Globus pallidus (tissue), 1 donor: ENCODE measurements around the gene FAM110C.
"Not testable (repeated sequence)": the region's sequence is repeated elsewhere in the genome, so short reads cannot be mapped to it uniquely, and the experiment has no call there.

ENCODE experiments used
- DNase-seq: peaks from one replicate; pipeline ENCODE4 v3.0.0-alpha.2; 2015; ENCODE audit warnings: low spot score

FAM110C gene

DNA sequence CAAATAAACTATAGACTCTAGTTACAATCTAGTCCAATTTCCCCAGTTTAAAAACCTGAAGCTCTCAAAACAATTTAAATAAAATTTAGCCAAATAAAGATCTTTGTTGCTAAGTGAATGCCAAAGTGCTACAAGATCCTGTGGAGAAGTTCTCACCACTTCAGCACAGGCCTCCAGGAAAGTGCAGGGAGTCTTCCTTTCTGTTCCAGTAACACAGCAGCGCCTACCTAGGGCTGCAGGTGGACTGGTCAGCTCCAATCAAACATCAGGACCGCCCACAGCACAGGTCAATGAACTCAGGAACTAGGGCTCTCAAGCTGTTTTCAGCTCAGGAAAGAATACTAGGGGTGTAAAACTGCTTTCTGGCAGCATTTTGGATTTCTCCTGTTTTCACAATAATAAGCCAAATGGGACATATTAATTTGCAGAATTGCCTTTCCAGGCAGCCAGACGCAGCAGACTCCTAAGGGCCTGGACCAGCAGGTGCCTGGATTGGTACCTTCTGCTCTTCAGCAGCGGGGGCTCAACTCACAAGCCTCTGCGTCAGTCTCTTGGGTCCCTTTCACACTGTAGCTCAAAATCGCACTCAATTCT is 1.5 kb downstream of the FAM110C start:
- DNase-seq, result no peak

DNA sequence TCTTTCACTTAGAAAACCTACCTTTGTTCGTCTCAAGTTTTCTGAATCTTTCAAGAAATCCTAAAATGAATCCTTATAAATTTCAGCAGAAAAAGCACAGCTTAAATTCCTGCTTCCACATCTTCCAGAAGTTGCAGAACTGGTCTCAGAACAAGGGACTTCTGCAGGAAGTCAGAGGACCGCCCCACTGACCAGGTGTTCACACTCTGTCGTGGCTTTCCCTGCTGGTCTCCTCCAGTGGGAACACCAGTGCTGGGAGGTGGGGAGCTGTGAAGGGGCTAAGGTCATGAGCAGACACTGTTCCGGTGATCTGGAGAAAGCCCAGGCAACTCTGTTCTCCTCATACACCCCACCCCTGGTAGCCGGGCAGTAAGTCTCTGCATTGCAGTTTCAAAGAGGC is 3.5 kb downstream of the FAM110C start:
- DNase-seq, result no peak

DNA sequence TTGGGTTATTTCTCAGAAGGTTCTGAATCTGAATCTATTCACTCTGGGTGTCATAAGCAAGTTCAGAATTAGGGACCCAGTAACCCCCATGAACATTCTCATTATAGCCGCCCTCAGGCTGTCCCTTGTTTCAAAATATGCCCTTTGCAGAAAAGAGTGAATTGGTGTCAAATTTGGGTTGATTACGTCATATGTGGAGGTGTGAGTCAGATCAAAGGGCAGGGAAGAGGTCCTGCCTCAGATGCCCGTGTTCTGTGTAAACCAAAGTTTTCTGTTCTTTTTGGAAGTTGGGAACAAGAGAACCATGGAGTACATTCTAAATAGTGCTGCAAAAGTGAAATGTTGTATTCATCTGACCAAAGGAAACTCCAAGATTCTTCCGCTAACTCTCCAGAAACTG is 5.8 kb downstream of the FAM110C start:
- DNase-seq, result no peak

DNA sequence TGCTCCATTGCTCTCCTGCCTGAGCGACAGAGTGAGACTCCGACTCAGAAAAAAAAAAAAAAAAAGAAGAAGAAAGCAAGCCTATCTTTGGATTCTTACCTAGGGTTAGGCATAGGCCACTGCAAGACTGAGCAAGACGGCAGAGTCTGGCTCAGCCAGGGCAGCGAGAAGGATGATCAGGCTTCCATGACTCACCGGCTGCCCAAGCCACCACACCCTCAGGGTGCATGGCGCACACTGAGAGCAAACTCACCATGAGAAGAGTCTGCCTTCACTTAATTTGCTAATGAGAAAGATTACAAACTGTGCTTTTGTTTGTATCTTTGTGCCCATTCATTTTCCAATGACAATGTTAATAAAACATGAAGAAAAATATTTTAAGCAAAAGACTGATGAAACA is 8.2 kb downstream of the FAM110C start:
- no peak for DNase-seq

DNA sequence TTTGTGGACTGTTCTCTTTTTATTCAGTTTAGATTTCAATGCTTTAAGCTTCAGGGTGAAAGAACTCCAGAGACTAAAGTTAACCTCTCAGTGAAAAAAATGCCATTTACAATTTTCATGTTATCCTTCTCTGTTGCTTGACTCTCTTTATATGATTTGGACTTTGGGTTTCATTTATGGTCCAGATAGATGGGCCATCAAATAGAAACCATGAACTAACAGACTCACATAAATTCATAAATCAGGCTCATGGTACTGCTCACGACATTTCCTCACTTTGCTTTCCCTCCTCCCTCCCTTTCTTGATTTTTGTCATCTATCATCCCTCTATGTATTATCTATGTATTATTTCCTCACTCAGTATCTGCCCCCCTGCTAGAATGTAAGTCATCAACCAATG is 10.0 kb downstream of the FAM110C start:
- no peak for DNase-seq

DNA sequence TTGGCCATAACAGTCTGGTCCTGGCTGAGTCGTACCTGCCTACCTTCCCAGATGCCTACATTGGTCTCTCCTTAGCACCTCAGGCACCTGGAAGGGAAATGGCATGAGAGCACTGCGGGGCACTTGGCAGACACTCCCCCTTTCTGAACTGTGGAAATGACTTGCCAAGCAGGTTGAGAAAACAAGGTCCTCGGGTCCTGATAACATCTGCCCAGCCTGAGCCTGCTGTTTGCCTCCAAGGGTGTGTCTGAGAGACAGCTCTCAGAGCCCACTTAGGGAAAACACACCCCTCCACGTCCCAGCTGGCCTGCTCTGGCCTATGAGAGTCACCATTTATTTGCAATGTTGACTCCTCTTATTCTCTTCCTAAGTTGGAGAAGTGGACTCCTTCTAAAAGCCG is 10.5 kb downstream of the FAM110C start:
- DNase-seq, result no peak

DNA sequence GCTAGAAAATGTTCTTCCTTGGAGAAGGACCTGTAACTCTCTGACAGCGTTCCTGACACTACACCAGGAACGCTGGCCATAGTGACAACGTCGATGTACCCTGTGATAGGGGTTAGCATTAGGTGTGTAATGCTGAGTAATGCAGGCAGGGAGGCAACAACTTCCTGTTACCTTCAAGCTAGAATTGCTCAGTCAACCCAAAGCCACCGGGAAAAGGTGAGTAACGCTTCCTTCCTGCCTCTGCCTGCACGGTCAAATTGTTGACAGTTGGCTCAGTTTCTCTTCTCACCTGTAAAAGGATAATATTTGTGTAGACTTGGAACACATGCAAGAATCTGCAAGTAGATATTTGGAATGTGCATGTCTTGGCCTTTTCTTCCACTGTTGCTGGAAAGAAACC is 12.7 kb downstream of the FAM110C start:
- no peak for DNase-seq

DNA sequence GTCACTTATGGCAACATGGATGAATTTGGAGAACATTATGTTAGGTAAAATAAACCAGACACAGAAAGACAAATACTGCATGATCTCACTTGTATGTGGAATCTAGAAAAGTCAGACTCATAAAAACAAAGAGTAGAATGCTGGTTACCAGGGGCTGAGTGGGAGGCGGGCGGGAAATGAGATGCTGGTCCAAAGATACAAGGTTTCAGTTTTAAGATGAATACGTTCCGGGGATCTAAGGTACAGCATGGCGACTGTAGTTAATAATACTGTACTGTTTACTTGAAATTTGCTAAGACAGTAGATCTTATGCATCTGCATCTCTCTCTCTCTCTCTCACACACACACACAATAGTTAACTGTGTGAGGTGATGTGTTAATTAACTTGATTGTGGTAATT is 14.2 kb downstream of the FAM110C start:
- DNase-seq, result no peak

DNA sequence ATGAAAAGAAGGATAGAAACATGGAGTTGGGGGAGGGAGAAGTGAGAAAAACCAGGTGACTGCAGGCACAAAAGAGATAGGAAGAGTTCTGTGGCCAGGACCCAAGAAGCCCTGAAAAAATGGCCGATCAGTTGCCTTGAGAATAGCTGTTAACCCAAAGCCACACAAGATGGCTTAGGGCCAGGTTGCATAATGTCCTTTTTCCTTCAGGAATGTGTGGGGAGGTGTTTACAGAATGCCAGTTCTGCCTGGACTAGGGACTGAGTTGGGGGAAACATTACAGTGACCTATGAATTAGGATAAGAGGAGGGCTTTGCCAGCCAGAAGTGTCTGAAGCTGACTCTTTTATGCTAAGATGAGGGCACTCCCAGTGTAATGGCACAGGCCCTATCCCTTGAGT is 17.1 kb downstream of the FAM110C start:
- no peak for DNase-seq

DNA sequence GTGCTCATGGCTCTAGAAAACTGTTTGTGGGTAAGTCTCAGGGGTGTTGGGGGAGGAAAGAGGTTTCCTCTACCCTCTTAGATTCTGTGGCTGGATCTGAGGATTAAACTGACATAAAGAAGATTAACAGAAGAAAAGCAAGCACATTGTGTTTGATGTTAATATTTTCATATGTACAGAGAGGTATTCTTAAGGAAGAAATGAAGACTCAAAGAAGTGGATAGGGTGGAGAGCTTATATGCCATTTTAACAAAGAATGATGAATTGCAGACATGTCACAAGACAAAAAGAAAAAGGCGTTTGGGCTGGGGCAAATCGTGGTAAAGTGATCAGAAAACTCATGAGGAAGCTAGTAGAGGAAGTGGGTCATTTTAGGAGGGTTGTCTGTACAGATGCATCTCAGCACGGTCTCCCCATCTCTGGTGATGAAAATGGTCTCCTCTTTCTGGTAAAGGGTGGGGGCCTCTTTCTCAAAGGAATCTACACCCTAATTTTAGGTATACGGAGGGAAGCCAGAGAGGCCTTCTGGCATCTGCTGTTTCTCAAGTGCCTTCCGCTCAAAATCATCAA is 17.8 kb downstream of the FAM110C start:
- no peak for DNase-seq

DNA sequence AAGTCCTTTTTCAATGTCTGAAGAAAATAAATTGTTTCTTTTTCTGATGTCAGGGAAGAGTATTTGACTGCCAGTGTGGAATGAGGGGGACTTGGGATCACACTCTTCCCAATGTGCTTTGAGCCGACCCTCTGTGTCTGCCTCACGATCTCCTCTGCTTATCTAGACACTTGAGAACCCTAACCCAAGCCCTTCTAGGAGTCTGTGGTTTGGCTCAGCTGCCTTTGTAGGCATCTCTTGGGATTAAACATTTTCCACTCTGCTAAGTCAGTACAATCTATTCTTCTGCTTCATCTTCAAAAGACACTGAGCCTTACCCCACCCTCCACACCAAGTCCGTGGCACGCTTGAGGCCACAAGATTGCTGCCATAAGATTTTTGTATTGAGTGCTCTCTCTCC is 19.4 kb downstream of the FAM110C start:
- DNase-seq, result no peak

DNA sequence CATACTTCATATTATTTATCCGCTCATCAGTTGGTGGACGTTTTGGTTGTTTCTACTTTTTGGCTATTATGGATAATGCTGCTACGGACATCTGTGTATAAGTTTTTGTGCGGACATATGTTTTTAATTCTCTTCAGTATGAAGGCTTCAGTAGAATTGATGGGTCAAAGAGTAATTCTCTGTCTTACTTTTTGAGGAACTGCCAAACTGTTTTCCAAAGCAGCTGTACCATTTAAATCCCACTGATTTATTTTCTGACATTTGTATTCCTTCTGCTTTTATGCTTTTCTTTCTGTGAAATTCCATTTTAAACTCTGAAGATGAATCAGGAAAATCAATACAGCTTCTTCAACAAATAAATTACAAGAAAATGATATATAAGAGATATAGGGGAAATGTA is 20.8 kb downstream of the FAM110C start:
- no peak for DNase-seq

DNA sequence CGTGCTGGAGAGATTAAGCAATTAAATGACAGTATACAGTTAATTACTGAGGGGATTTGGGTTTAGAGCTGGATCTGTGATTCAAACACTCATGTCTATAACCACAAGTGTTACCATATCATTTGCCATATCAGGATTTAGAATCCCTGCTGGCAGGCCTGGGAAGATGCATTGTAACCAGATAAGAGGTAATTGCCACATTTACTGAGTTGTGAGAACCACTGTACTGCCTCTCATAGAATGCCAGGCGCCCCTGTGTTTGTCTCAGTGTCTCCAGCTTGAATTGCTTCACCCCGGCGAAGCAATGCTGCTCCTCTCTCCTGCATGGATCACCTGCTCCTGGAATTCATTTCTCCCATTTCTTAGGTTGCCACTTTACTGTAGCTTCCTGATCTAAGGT is 21.7 kb downstream of the FAM110C start:
- DNase-seq, result not testable (repeated sequence)

DNA sequence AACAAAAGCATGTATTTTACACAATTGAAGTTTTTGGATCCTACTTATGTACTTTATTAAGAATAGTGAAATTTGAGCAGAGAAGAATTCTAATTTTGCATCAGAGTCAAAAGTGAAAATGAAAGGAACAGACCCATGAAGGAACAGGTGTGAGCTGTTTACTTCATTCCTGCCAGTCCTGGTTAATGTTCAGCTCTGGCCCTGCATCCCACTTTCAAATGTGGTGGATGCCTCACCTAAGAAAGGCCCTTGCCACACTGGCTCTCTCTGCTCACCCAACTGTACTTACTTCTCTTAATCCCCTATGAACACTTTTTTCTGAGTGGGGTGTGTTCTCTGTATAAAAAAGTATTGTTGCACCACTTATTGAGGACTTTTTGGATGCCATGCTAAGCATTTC is 22.2 kb downstream of the FAM110C start:
- DNase-seq, result no peak

DNA sequence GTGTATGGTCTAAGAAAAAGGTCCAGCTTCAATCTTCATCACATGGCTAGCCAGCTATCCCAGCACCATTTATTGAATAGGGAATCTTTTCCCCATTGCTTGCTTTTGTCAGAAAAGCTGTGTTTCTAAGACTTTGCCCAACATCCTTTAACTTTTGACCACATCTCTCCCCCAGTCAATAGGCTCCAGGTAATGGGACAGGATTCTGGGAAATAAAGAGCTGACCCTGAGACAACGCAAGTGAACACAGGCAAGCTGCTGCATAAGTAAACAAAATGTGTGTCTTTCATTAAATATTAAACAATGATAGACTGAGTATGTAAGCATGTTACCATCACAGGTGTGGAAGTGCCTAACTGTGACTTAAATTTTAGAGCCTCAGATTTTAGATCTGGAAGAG is 23.0 kb downstream of the FAM110C start:
- DNase-seq, result no peak

DNA sequence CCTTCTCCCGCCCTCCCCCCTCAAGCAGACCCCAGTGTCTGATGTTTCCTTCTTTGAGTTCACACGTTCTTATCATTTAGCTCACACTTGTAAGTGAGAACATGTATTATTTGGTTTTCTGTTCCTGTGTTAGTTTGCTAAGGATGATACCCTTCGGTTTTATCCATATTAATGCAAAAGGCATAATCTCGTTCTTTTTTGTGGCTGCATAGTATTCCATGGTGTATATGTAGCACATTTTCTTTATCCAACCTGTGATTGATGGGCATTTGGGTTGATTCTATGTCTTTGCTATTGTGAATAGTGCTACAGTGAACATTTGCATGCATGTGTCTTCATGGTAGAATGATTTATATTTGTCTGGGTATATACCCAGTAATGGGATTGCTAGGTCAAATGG is 24.1 kb downstream of the FAM110C start:
- not testable (repeated sequence) for DNase-seq

DNA sequence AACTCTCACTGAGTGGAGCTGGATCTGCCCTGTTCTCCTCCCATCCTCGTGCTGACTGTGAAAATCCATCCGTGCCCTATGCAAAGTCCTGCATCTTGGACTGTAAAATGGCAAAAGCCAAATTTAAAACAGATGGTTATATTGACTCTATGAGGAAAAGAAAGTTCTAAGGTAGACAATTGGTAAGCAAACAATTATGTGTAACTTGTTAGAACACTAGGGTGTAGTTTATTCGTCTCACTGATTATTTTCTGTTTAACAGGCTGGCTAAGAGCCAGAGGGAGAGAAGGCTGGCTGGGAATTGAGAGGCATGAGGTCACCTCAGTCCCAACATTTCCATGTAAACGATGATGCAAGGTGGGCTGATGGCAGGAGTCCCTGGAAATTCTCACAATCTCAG is 26.0 kb downstream of the FAM110C start:
- not testable (repeated sequence) for DNase-seq

DNA sequence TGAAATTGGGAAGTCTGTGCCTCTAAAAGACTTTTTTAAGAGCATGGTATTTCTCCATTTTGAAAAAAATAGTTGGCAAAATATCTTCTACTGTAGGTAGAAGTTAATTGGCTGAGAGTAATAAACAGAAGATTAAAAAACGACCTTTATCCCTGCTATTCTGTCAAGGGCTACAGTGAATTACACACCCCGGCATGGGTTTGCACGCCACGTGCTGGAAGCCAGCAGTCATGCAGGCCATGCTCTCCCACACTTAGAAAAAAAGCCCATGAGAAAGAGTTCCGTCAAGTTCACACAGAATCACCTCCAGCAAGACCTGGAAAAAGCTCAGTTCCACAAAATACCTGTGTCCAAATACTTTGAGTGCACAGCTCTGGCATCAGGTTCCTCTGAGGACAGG is 26.8 kb downstream of the FAM110C start:
- no peak for DNase-seq

DNA sequence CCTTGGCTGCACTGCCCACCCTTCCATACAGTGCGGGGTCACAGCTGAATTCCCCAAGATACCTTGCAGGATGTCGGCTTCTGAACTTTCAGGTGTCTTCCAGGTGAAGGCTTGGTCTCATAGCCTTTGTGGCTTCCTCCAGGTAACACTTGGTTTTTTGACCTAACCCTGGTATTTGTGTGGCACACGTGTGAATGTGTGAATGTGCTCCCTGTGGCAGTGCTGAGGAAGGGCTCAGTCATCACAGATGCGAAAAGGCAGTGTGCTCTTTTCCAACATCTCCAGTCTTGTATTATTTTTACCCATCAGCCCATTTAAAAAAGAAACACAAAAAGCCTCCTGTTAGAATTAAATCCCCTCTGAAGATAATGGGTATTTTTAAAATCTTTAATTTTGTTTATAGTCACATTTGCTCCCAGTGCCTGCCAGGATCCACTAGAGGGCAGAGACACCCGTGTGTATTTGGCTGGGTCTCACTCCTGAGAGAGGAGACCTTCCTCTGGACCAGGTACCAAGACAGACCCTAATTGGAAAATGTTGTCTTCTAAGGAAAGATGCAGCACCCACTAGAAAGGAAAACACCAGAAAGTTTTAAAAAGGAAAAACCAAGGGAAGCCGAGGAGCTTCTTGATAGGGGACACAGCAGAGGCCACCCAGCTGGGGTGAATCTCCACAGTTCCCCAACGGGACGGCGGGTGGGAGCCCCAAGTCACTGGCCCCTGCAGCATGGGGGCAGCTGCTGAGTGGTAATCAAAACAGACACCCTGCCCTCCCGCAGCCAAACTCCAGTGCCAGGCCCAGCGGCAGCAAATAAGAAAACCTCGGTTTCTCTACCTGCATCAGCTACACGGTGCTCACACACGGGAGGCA is 27.7 kb downstream of the FAM110C start:
- no peak for DNase-seq

DNA sequence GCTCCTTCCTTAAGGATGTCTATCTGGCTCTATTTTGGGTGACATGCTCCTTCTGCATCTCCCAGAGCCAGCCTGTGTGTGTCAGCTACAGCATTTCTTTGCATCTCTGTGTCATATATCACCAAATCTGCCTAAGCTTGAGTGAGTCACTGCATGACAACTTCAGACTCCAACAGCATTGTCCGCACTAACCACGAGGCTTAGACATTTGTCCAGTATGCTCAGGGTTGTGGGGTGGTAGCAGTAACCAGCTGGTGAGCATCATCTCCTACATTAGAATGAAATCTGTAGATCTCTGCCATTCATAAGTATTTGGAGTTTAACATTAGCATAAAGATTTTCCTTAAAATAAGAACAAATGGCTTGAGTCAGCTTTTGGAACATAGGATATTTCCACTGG is 30.4 kb downstream of the FAM110C start:
- DNase-seq, result not testable (repeated sequence)

DNA sequence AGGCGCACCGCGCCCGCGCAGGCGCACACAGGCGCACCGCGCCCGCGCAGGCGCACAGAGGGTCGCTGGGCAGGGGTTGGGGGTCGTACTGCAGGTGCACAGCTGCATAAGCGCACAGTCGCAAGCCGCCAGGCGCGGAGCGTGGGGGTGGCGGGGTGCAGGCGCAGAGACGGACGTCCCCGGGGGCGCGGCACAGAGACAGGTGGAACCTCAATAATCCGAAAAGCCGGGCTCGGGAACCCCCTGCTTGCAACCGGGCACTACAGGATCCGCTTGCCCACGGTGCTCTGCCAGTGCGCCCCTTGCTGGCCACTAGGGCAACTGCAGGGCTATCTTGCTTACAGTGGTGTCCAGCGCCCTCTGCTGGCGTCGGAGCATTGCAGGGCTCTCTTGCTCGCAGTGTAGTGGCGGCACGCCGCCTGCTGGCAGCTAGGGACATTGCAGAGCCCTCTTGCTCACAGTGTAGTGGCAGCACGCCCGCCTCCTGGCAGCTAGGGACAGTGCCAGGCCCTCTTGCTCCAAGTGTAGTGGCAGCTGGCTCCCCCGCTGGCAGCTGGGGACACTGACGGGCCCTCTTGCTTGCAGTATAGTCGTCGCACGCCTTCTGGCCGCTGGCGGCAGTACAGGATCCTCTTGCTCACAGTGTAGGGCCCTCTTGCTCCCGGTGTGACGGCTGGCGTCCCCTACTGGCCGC is 34.9 kb downstream of the FAM110C start:
- DNase-seq, result no peak

DNA sequence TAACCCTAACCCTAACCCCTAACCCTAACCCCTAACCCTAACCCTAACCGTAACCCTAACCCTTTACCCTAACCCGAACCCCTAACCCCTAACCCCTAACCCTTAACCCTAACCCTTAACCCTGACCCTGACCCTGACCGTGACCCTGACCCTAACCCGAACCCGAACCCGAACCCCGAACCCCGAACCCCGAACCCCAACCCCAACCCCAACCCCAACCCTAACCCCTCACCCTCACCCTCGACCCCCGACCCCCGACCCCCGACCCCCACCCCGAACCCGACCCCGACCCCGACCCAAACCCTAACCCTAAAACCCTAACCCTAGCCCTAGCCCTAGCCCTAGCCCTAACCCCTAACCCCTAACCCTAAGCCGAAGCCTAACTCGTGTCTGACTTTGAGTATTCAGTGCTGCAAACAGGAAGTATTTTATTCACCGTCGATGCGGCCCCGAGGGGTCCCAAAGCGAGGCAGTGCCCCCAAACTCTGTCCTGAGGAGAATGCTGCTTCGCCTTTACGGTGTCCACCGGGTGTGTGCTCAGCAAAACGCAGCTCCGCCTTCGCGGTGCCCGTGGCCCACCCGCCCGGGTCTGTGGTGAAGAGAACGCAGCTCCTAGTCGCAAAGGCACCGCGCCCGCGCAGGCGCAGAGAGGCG is 36.0 kb downstream of the FAM110C start:
- no peak for DNase-seq
